Stimulated activated CD8-positive, alpha-beta memory T cell treated with anti-CD3 and anti-CD28 coated beads, Interleukin-12 subunit alpha, Interleukin-12 subunit beta, amount 100 ng/mL, for 24 hours (primary cell): ENCODE measurements around the gene PRX.
"Not testable (repeated sequence)": the region's sequence is repeated elsewhere in the genome, so short reads cannot be mapped to it uniquely, and the experiment has no call there.

Experiments used
- DNase-seq: peaks from one replicate; pipeline ENCODE4 v3.0.0-alpha.2; 2020; ENCODE audit errors: extremely low read depth

The PRX gene

DNA sequence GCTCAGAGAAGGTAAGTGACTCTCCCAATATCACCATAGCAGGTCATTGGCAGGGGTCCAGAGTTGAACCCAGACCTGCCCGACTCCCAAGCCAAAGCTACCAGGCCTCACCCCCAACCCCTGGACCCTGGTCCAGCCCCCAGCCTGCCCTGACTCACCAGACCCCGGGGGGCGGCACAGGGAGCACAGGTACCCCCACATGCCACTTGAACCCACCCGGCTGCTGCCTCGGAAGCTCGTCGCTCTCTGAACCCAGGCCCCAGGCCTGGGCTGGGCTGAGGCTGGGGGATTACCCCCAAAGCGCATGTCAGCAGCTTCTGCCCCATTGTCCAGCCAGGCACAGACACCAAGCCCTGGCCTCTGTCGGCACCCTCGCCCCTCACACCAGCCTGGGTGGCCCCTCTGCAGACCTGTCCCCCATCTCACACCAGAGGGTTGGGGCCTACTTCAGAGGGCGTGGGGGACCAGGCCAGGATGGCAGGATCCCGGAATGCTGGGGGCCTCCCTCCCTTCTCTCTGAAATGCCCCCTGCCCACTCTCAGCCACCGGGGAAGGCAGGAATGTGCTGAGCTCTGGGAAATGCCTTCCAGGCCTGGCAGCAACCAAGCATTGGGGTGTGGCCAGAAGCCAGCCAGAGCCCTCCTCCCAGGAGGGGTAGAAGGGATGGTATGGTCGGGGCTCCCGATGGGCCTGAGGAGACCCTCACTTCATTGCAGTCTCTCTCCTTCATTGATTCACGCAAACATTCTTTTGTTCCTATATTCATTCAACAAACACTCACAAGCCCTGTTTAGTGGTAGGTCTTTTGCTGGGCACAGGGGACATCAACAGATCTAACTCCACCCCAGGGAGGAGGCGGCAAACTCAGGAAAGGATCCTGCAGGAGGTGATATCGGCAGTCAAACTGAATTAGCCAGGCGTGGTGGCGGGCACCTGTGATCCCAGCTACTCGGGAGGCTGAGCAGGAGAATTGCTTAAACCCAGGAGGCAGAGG, 1.7 kb upstream of the PRX start:
- DNase-seq: no peak

DNA sequence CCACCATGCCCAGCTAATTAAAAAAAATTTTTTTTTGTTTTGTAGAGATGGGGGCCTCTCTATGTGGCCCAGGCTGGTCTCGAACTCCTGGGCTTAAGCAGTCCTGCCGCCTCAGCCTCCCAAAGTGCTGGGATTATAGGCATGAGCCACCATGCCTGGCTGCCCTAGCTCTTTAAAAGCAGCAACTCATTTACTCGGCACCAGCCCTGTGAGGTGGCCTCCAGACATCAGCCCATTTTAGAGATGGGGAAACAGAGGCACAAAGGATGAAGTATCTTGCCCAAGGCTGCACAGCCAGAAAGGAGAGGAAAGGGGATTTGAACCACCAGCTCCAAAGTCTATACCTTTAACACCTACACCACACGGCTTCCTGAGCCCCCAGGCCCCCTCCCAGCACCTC, 312 bp downstream of the PRX start:
- DNase-seq: no peak

DNA sequence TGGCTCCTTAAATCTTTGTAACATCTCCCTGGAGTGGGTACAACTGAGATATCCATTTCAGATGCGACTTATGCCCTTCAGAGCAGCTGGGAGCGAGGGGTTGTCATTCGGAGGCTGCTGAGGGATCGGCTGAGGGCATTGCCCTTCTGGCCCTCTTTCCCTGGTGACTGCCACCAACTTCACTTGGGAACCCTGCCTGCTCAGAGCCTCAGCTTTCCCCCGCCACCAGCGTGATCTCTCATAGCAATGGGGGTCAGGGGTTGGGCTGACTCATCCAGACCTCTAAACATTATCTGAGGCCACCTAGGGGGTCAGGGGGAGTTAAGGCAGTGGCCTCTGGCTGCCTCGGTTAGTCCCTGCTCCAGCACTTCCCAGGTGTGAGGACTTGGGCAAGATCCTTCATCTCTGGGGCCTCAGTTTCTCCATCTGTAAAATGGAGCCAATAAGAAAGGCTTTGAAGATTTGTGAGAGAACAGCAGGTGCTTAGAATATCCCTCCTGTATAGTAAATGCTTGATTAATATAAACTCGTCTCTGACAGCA, 1.1 kb downstream of the PRX start:
- no peak for DNase-seq

DNA sequence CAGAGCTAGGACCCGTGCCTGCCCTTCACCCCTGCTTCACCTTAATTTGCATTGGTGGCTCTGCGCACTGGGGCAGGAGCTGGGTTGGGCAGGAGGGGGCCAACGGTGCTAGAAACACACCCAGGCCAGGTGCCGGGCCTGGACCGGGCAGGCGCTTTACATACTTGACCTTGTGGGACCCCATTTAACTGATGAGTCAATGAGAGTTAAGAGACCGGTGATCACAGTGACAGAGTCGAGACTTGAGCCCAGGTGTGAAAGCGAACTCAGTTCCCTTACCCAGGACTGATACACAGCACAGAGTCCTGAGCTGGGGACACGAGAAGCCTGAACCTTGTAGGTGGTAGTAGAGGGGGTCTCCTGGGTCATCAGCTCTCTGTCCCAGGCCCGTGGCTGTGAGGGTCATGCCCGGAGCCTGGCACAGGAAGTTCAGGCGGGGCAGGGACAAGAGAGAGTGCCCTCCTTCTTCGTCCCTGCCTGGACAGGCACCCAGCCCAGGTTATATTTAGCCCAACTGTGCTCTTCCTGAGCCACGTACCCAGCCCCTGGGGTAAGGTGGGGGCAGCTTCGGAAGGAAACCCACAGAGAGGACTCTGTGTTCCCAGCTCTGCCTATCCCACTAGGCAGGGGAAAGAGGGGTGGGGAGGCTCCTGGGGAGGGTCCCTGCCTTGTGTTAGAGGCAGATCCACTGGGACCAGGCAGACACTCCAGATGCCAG, 1.9 kb downstream of the PRX start:
- DNase-seq: no peak

DNA sequence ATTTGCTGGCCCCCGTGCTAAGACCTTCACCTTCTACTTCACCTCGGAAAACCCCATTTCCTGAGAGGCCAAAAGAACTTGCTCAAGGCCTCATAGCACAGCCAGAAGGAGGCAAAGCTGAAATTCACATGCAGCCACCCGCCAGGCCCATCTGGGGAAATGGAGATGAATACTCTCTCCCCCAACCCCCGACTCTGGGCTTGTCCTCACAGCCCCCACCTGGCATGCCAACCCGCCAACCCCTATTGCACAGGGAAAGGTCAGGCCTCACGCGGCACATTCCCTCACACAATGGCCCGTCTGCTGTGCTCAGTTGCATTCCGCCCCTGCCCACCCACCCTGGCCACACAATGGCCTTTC, 3.2 kb downstream of the PRX start:
- DNase-seq: no peak

DNA sequence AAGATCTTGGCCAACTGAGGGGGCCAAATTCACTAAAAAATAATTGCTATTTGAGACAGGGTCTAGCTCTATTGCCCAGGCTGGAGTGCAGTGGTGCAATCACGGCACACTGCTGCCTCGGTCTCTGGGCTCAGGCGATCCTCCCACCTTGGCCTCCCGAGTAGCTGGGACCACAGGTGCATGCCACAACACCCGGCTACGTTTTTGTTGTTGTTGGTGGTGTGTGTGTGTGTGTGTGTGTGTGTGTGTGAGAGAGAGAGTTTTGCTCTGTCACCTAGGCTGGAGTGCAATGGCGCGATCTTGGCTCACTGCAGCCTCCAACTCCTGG, 4.6 kb downstream of the PRX start:
- DNase-seq: not testable (repeated sequence)

DNA sequence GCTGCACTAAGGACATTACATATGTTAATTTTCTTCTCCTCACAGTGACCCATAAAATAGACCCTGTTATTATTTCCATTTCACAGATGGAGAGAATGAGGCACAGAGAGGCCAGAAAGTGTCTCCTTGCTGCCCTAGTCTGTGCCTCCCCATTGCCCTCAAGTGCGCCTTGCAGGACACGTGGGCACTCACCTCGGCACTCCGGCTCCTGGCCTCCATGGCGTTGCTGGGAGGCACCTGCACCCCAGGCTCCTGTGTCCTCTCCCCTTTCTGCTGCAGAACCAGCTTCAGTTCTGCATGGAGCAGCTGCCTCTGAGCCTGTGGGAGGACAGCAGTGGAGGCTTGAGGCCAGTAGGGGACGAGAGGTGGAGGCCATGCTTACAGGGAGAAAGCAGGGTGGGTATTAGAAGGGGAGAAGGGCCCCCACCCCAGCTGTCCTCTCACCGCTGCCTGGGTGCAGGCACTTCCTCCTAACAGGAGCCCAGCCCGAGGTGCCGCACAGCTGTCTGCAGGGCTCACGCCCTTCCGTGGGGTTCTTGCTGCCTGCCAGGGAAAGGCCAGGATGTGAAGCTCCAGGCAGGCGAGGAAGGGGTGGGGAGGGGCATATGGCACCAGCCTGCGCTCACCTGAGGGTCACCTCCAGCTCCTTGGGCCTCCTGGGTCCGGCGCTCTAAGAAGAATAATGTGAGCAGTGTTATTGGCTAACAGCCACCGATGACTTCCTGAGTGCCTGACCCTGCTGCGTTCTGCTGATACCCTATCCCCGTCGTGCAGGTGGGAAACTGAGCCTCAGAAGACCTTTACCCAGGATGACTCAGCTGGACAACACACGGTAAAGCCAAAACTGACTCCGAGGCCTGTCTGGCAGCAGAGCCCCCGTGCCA, 5.2 kb downstream of the PRX start:
- DNase-seq: no peak

DNA sequence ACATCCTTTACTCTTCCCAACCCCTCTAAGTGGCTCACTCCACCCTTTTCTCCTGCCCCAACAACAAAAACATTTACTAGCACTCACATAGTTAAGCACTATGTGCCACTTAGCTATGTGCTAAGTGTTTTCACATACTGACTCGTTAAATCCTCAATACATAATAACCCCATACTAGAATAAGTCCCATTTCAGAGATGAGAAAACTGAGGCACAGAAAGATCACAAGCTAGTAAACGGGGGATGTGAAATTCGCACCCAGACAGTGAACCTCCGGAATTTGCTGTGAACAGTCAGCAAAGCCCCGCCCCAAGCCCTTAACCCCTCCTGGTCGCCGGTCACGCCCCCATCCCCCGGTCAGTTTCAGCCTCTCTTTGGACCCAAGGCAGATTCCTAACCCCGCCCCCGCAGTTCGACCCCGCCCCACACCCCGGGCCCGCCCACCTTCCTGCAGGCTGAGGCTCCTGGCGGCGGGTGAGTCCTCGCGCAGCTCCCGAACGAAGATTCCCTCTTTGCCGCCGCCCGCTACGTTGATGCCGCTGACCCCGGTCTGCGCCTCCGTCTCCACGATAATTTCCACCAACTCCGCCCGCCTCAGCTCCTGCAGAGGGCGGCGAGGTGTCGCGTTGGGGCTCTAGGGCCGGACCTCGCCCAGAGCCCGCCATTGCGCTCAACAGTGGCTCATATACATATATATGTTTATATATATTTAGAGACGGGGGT, 9.8 kb downstream of the PRX start:
- peak; percentile 69 for DNase-seq

DNA sequence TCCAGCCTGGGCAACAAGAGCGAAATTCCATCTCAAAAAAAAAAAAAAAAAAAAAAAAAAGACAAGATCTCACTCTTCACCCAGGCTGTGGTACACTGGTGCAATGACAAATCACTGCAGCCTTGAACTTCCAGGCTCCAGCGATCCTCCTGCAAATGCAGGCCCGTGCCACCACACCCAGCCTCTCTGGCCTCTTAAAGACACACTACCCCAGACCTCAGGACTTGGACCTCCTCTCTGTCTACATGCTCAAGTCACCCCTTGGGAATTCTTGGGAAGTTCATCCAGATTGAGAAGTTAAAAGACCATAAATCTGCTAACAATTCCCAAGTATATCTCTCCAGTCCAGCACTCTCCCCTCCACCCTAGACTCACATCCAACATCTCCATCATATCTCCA, 12.6 kb downstream of the PRX start:
- DNase-seq: no peak

DNA sequence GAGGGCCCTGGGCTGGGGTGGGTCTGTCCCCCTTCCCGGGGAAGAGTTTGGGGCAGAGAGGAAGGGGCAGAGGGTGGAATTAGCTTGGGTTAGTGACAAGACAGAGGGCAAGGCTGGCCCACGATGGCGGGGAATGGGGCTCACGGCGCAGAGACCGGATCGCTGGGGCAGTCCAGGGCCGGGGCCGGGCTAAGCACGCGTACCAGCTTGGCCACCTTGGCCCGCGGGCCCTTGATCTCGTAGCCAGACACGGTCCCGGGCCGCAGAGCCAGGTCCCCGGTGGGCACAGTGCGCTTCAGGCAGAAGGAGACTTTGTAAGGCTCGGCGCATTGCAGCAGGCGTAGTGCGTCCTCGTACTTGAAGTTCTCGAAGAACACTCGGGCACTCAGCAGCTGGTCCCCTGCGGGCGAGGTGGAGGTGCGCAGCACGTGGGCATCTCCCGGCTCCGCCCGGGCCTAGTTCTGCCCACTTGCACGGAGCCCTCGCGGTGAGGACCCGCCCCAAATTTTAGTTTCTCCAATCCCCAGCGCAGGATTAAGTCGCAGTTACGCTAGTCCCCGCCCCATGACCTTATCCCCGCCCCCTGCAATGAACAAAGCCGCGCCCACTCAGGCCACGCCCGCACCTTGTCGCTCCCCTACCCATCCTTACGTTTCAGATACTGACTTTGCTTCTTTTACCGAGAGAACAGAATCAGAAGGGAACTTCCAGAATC, 14.6 kb downstream of the PRX start:
- peak; percentile 12 for DNase-seq

DNA sequence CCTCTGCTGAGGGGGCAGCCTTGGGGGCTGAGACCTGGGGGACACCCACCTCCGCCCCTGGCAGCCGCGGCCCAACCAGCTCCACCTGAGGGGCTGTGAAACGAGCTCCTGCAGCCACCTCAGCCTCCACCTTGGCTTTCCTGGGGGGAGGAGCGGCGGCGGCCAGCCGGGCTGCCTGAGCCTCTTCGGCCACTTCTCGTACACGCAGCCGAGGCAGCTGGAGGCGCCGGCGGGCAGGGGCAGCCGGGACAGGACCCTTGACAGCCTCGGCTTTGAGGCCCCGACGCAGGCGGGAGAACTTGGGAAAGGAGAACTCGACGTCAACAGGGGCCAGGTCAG, 15.6 kb downstream of the PRX start:
- DNase-seq: no peak

DNA sequence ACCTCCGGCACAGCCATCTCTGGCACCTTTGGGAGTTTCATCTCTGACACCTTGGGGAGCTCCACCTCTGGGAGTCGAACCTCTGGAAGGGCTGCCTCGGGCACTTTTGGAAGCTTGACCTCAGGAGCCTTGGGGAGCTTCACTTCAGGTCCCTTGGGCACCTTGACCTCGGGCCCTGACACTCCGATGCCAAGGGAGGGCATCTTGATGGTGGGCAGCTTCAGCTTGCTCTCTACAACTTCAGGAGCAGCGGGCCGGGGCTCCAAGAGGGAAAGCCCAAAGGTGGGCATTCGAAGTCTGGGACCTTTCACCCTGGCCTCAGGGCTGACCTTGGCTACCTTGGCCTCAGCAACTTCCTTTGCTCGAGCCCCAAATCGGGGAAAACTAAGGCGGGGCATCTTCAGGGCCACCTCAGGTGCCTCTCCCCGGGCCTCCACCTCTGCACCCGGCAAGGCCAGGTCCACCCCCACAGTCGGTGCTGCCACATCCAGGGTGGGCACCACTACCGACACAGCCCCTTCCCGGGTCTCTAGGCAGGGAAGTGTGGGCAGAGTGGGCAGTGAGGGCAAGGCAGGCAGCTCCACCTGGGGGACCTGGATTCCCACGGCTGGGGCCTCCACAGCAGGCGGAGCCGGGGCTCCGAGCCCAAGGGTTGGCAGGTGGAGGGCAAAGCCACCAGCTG, 16.2 kb downstream of the PRX start:
- DNase-seq: no peak

DNA sequence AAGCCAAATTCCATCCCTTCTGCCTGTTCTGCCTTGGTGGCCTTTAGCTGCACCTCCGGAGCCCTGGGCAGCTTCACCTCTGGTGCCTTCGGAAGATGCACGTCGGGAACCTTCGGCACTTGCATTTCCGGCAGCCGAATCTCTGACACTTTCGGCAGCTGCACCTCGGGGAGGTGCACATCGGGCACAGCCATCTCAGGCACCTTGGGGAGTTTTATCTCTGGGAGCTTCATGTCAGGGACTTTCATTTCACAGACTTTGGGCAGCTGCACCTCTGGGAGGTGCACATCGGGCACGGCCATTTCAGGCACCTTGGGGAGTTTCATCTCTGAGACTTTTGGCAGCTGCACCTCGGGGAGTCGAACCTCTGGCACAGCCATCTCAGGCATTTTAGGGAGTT, 17.2 kb downstream of the PRX start:
- no peak for DNase-seq

DNA sequence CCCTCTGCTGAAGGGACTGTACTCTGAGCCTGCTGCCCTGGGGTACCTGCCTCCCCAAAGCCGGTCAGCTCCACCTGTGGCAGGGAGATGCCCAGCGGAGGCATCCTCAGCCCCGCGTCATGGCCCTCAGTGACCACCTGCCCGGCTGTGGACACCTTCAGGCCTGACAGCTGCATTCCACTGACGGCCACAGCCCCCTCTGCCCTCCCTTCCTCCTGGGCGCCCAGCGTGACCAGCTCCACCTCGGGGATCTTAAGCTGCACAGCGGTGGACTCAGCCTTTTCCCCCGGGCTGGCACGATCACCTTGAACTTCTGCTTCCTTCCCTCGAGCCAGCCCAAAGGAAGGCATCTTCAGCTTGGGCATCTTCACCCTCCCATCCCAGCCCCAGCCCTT, 18.4 kb downstream of the PRX start:
- DNase-seq: no peak

DNA sequence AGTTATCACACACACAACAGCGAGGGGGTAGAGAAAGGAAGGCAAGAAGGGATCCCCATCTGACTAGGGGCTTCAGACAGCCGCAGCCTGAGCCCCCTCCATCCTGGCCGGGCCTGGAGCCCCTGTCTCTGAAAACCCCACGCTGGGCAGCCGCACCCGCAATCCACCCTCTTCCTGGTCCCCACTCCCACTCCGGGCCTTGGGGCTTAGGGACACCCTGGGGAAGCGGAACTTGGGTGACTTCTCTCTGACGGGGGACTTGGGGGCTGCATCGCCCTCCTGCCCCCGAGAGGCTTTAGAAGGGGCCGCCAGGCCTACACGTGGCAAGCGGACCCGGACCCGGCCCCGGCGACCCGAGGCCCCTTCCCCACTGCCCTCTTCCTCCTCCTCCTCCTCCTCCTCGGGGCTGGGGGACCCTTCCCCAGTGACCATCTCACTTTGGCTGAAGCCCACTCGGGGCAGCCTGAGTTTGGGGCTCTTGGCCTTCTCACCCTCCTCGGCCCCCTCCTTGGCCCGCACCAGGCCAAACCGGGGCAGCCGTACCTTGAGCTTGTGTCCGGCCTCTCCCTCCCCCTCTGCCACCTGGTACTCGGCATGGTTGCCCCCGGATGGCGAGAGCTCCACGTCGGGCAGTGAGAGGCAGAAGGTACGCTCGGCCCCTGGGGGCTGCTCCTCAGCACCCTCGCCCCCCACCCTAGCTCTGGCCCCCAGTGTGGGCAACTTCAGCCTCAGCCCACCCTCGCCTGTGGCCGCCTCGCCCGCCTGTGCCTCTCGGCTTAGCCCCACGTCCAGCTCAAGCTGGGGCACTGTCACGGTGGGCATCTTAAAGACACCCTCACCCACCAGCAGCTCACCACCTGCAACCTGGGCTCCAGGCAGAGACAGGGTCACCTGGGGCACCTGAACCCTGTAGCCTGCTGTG, 19.0 kb downstream of the PRX start:
- no peak for DNase-seq

DNA sequence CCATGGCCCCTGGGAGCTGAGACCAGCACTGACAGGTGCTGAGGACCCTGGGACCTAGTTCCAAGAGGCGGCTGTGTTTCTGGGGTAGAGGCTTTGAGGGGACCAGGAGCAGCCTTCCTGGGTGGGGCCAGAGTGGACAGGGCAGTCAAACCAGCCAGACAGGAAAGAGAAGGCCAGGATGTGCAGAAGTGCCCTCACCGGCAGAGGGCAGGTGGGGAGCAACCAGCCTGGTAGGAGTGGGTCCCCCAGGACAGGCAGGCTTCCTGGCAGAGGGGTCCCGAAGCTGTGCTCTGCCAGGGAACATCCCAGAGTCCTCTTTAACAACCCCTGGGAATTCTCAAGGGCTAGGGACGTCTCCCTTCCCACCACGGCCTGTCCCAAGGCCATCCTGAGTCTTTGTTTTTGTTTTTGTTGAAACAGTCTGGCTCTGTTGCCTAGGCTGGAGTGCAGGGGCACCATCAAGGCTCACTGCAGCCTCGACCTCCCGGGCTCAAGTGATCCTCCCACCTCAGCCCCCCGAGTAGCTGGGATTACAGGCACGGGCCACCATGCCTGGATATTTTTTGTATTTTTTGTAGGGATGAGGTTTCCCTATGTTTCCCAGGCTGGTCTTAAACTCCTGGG, 20.2 kb downstream of the PRX start:
- no peak for DNase-seq

DNA sequence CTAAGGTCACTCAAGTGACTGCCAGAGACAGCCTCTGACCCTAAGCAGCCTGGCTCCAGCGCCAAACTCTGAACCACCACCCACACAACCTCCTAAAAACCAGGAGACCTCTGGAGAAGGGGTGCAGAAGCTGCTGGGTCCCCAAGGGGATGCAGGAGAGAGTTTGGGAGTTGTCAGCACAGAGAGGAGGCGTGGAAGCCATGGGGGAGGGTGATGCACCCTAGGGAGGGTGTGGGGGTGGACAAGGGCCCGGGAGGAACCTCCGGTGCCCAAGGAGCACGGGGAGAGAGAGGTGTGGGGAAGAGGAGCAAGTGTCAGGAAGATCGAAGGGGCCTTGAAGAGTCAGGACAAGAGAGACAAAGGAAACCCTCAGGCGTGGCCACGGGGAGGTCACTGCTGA, 21.1 kb downstream of the PRX start:
- no peak for DNase-seq

DNA sequence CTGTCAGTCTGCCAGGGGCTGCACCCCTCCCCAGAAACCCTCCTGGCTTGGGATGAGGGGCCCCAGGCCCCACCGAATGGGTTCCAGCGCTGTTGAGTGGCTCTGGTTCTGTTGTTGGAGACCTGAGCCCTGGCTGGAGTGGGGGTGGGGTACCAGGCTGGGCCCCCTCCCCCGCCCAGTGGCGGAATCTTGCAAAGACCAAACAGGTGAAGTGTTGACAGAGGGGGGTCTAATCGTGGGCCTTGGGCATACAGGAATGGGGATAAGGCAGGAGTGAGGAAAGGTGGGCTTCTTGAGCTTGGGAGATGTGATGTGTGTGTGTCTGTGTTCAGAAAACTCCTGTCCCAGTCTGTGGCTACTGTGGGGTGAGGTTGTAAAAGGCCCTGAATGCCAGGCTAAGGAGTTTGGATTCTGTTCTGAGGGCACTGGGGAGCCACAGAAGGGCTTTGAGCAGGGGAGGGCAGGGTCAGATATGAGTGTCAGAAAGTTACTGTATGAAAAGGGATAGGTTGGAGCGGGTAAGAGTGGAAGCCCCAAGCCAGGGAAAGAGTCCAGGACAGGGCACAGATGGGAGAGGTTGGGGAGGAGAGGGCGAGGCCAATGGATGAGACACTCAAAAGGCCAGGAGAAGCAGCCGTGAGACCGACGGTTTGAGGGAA, 23.0 kb downstream of the PRX start, which contains the start of gene HIPK4:
HIPK4 (minus strand) TSS at position 98 of the 659 bp plus-strand sequence. CDS start 279 bp downstream, outside the sequence.
- DNase-seq: no peak
